Measurements from ENCODE around the gene OCIAD1.

- TF ChIP-seq GATA2 (IDR thresholded peaks at IDR 0.05; ENCODE audit: low read depth, low read length) = no peak
- no peak for TF ChIP-seq GATA3 (IDR thresholded peaks at IDR 0.05; ENCODE audit: low read depth, low read length)
Observed at GRCh38 chr4:48907706-48908477, 77.0 kb downstream of the OCIAD1 start.

Measured in SH-SY5Y (cell line).